HG03354 (cell line): Measurements from ENCODE around the gene ZNF275.
"Not testable (repeated sequence)": the region's sequence is repeated elsewhere in the genome, so short reads cannot be mapped to it uniquely, and the experiment has no call there.

ENCODE experiments used
- ATAC-seq: cut with Tn5 transposase; IDR thresholded peaks from one replicate; pipeline ENCODE4 v1.9.1; 2021; ENCODE audit warnings: mild to moderate bottlenecking; ENCODE audit not compliant: unreplicated experiment, poor library complexity, severe bottlenecking

ZNF275 gene, protein sequence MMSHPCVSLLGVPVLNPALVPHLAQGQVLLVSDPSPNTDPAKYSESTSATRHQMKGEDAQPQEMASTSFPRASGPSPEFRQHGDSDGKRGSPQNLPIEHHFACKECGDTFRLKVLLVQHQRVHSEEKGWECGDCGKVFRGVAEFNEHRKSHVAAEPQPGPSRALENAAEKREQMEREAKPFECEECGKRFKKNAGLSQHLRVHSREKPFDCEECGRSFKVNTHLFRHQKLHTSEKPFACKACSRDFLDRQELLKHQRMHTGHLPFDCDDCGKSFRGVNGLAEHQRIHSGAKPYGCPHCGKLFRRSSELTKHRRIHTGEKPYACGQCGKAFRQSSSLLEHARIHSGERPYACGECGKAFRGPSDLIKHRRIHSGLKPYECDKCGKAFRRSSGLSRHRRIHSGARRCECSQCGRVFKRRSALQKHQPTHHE

DNA sequence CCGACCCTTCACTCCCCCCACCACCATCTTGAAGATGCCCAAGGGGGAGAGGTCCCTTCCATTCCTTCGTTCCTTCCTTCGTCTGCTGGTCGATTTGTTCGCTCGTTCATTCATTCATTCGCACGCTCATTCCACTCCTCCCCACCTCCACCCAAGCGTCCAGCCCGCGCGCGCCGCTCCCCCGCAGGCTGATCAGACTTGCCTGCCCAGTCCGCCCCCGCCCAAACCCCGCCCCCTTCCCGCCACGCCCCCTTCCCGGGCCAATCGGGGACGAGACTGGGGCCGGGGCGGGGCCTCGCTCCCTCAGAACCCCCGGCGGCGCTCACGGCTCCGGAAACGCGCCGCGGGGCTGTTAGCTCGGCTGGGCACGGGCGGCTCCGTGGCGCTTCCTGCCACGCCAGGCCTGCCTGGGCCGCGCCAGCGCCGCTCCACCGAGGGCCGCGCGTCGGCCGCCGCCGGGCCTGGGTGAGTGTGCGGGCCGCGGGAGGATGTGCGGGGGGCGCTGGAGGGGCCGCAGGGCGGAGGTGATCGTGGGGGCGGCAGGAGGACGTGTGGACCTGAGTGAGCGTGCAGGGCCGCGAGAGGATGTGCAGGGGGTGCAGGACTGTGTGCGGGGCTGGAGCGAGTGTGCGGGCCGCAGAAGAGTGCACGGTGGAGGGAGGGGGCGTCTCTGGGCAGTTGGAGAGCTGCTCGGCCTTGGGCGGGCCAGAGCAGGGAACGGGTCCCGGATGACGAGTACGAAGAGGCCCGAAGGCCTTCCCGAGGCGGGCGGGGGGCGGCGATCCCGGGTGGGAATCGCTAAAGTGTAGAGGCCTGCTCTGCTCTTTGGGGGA is at the start of gene ZNF275:
ZNF275 (plus strand) TSS at position 333 of the 833 bp plus-strand sequence. CDS start 2,527 bp downstream, outside the sequence.
- peak; percentile 87 for ATAC-seq

DNA sequence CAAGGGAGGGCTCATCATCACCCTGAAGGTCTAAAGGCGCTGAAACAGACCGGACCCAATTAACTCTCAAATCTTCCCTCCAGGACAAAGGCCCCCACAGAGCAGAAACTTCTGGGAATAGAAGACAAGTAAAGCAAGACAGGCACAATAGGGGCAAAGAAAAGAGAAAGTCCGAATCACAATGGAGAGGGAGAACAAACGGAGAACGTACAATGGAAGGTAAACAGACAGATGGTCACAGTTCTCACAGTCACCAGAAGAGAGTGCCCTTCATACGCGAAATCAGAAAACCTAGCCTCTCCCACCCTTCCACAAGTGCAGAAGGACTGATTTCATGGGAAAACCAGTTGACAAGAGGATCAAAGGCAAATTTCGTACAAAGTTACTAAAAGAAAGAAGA is 48.3 kb upstream of the ZNF275 start:
- not testable (repeated sequence) for ATAC-seq

DNA sequence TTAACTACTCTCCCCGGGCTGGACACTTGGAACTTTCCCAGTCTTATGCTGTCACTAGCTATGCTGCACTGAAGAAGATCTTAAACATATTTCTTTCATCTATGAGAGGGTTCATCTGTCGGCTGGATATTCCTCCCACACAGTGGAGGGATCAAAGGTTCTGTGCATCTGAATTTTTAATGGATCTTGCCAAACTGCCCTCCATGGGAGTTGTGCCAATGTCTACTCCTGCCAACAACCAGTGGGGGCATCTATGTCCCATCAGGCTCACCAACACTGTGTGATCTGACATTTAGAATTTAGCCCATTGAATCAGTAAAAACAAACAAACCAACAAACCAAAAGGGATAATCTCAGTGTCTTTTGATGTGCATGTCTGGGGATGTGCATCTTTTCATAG is 45.1 kb upstream of the ZNF275 start:
- not testable (repeated sequence) for ATAC-seq

DNA sequence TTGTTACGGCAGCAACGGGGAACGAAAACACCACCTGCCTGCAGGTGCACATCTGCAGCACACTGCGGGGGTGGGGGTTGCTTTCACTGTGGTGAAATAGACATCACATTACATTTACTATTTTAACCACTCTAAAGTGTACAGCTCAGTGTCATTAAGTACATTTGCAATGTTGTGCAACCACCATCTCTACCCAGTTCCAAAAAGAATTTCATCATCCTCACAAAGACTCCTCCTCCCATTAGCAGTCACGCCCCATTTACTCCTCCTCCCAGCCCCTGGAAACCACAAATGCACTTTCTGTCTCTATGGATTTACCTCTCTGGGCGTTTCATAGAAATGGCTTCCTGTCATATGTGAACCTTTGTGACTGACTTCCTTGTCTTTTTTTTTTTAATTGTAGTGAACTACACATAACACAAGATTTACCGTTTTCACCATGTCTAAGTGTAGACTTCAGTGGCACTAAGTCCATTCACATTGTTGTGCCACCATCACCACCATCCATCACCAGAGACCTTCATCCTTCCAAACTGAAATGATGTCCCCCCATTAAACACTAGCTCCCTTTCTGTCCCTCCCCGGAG is 40.4 kb upstream of the ZNF275 start:
- ATAC-seq: not testable (repeated sequence)

DNA sequence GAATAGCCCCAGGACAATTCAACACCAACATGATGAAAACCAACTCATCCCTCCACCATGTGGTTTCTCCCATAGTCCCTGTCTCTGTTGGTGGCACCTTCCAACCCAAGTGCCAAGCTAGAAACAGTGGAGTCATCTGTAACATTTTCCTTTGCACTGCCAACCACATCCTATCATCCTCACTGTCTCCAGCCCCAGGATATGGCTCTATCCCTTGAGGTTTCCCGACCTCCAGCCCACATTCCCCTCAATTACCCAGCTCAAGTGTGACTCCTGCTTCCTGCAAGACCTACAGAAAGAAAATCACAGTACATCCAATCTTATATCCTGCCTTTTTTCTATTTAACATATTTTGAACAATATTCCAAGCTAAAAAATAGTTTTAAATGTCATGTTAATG is 36.6 kb upstream of the ZNF275 start:
- ATAC-seq: no peak

DNA sequence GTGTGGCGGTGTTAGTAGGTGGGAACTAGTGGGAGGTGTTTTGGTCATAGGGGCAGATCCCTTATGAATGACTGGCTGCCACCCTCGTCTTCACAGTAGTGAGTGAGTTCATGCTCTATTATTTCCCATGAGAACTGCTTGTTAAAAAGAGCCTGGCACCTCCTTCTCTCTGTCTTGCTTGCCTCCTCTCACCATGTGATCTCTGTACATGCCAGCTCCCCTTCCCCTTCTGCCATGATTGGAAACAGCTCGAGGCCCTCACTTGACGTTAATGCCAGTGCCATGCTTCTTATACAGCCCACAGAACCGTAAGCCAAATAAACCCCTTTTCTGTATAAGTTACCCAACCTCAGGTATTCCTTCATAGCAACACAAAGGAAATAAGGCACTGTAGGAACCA is 34.1 kb upstream of the ZNF275 start:
- no peak for ATAC-seq

DNA sequence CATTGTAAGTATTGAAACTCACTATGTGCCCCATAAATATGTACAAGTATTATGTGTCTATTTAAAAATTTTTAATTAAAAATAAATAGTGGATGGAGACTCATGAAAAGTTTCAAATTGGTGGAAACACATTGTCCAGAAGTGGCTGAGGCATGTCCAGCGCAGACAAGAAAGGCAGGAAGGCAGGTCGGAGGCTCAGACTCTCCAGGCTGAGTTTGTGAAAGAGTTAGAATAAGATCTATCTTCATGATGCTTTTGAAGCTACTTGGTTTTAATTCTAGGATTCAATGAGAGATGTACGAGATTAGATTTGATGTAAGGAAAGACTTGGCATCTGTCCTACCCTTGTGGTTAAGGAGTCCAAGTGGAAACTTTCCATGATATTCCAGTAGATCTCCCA is 32.2 kb upstream of the ZNF275 start:
- ATAC-seq: no peak

DNA sequence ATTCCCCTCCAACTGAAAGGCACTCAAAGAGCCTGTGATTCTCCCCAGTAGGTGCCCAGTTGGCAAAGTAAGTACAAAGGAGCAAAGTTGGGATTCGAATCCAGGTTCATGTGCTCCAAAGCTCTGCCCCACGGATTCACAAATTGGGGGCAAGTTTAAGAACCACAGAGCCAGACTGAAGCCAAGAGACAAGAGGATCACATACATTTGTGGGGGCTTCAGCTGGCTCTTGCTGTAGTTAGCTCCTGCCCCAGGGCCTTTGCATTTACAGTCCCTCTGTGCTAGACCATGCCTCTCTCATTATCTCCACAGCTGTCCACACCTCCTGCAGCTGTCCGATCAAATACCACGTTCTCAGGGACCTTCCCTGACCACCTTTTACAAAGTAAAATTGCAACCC is 31.2 kb upstream of the ZNF275 start:
- no peak for ATAC-seq

DNA sequence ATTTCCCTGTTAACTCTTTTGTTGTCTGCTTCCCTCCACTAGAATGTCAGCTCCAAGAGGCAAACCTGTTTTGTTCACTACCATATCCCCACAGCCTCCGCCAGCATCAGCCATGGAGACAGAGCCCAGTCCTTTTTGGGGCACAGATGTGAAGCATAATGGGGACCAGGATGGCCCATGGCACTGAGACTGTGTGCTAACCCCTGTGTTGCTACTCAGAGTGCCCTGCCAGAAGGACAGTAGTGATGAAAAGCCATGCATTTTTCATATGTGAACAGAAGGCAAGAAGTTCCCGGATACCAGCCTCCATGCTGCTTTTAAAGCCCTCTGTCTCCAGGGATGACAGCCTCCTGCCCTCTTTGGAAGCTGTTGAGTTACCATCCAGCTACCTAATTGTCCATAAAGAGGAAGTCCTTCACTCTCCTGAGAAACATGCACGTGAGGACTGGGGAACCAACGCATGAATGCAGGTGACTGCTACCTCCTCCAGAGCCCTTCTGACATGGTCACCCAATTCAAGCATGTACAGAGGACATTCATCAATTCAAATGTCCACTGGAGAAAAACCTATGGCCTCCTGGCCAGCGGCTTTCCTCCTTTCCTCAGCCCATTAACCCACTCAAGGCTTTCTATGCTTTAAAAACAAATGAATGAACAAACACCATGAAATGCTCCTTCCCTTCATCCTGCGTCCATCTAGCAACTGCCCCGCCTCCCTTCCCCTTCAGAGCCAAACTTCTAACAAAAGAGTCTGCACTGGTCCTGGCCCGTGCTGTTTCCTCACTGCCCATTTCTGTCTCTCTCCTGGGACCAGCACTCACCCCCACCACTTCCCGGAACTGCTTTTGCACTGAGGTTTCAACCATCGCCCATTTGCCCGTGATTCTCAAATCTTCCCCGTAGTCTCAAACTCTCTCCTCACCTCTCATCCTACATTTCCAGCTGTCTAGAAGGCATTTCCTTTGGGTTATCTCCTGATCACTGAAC is 30.4 kb upstream of the ZNF275 start:
- ATAC-seq: no peak

DNA sequence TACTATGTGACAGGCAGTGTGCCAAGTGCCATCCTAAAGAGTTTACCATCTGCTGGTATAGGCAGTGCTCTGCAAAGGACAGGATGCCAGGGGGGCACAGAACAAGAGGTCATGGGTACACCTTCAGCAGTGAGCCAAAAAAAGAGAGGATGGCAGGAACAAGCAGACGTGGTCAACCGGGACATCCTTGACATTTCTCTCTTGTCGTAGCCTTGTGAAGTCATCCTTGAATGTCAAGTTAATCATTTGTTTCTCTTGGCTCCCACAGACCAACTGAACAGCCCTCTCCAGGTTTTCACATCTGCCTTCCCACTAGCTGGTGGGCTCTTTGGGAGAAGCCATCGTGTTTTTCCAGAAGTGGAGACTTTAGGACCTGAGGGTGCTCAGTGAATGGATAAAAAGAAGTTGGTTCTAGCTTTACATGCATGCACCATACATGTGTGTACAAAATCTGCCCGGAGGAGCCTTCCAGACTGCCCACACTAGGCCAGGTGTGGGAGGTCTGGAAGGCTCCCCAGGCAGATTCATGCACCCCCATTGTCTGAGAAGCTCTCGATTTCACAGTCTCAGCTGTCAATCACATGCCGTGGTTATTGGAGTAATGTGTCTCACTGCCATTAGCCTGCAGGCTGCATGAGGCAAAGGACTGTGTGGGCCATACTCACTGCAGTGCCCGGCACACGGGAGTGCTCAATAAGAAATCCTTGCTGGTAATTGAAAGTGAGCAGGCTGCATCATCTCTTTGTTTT is 28.8 kb upstream of the ZNF275 start:
- ATAC-seq: no peak

DNA sequence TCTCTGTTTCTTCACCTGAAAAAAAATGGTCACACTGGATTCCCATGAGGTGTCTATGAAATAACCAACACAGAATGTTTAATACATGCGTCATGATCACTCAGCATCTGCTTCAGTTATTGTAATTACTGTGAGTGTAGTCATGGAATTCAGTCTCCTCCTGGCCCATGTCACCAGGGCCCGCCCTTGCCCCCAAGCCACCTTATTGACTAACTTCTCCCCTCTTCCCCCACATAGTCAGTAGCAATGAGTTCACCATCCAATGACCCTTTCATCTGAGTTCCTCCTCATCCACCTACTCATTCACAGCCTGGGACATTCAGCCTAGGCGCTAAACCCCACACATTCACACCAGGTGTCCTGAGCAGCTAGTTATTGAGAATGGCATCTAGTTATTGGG is 28.0 kb upstream of the ZNF275 start:
- no peak for ATAC-seq

DNA sequence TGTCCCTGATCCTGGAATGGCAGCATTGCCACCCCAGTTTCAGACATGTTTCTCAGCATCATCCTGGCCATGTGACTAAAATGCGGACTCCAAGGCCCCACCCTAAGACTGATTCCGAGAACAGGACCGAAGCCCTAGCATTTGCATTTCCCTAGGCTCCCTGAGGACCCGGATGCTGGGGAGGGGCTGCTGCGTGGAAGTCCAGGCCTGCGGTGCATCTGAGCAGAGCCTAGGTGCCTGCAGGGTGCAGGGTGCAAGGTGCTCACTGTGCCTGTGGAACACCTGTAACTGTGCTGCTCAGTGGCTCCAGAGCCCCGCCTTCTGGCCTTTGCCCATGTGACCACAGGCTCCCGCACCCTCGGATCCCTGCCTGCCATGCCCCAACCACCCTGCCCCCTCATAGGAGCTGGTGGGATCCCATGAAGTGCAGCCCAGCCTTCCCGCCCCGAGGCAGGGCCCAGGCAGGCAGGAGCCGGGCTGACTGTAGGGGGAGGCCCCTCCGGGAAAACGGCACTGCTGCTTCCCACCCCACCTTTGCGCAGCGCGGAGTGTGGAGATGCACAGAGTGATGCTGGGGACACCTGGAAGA is 27.3 kb upstream of the ZNF275 start:
- no peak for ATAC-seq

DNA sequence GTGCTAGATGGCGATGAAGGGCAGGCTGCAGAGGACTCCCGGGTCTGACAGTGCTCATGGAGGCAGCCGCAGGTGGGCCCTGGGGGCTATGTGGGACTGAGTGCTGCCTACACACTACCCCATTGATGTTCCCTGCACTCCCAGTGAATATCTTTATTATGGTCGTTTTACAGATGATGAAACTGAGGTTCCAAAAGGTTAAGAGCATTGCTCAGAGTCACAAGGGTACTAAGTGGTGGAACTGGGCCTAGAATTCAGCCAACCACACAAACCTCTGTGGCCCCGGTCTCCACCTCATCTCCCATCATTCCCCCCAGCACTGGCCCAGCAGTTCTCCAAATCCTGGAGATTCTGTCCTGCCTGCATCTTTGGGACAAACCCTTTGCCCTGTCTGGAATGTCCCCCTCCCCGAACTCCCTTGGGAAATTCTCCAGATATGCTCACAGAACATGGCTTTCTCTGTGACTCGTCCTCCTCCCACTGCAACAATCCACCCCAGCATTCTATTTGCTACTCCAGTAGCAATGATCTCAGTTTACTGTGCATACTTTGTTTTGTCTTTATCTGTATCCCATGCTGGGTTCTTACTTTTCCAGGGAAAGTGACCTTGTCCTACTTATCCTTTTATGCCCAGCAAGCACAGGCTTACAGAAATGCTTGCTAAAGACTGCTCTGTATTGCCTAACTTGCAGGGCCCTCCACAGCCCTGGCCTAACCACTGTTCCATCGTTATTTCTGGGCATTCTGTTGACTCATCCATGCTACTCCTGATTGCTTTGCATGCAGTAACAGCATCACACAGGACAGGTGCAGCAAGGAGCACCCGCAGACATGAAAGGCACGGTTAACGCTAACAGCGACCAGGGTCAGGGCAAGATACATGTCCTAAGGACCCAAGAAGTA is 26.4 kb upstream of the ZNF275 start:
- no peak for ATAC-seq

DNA sequence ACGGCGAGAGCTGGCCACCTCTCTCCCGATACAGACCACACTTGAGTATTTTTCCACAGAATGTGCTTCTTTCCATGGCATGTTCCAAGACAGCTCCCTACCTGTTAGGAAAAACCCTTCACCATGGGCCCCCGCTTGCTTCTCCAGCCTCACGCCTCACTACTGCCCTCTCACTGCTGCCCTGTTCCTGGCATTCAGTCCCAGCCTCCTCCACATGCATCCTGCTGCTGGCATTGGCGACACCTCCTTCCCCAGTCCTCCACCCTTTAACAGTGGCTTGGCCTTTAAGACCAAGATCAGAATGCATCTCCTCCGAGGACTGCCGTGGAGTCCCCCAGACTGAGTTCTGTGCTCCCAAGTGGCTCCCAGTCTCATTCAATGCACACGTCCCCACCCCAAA is 23.1 kb upstream of the ZNF275 start:
- no peak for ATAC-seq

DNA sequence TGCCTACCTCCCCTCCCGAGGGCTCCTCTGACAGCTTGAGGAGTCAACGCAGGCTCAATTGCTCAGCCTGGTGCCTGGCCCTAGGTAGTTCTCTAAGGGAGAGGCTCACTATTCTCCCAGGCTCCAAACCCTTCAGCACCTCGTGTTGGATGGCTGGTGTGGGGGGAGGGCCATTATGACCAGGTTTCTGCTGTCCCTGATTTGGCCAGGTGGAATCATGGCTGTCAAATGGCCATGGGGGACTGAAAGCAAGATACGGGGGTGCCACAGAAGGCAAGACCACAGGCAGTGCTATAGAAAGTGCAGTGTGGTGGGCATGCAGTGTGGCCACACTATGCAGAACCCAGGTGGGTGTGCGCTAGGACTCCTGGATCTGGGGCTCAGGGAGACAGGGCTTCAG is 21.9 kb upstream of the ZNF275 start:
- no peak for ATAC-seq

DNA sequence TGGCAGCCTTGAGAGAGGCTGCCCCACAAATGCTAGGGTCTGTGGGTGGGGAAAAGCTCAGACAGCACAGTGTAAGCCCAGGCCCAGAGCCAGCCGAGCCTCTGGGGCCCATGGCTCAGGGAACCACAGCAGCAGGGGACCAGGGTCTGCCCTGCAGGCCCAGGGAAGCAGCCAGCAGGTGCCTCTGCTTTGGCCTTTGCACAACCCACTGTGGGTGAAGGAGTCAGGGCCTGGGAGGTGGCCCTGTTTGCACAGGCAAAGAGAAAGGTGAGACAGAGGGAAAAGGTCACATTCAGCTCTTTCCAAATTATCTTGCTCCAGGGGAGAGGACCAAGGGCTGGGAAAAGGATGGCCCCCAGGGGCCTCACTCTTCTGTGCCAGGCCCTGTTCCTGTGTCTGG is 21.1 kb upstream of the ZNF275 start:
- no peak for ATAC-seq

DNA sequence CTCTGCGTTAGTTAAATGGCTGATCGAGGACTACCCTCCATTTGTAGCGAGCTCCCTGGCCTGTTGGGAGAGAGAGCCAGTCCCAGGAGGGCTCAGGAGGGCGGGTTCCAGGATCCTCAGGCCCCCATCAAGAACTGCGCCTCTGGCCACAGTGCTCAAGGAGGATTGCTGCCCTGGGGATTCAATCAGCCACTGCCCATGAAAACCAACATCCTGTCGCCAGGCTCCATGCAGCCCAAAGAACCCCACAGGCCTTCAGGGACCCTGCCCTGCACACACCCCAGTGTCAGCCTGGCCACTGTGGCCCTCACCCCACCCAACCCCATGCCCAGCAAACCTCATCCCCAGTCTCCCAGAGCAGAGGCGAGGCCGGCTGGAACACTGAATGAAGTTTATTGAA is 16.6 kb upstream of the ZNF275 start:
- no peak for ATAC-seq
